Transverse colon (tissue), 4 donors: ENCODE measurements around the gene PDE4C. TPM values are rescaled to one million over a fixed set of nuclear protein-coding genes. Genes with fewer than 3 reads are reported as not detected.

Experiments used
- DNase-seq: peaks from one replicate; pipeline ENCODE4 v3.0.0-alpha.2; 2019
- H3K27ac ChIP-seq, 4 donors: fragments of 200-600 bp; sonication (generic); 2 replicates each; pipeline ENCODE4 v1.5.1; 2016 to 2018; ENCODE audit warnings: inconsistent platforms in 4 of 4
- H3K27me3 ChIP-seq: fragments of 200-600 bp; sonication (generic); 2 replicates; pipeline ENCODE4 v1.5.1; 2017; ENCODE audit warnings: inconsistent platforms
- H3K36me3 ChIP-seq, 4 donors: fragments of 200-600 bp; sonication (generic); 2 replicates each; pipeline ENCODE4 v1.5.1; 2017 to 2019; ENCODE audit warnings: inconsistent platforms in 4 of 4
- H3K4me1 ChIP-seq, 4 donors: fragments of 200-600 bp; sonication (generic); 2 replicates each; pipeline ENCODE4 v1.5.1; 2017 to 2020; ENCODE audit warnings: inconsistent platforms in 4 of 4
- H3K4me3 ChIP-seq, 4 donors: fragments of 200-600 bp; sonication (generic); 1 replicate in 1 of 4; 2 replicates in 3 of 4; pipeline versions ENCODE4 v1.5.1 to v1.6.1; 2017 to 2019; ENCODE audit warnings: inconsistent platforms in 4 of 4
- H3K9me3 ChIP-seq, 2 donors: fragments of 200-600 bp; sonication (generic); 2 replicates each; pipeline ENCODE4 v1.5.1; 2017 to 2019; ENCODE audit warnings: inconsistent platforms in 2 of 2
- CTCF ChIP-seq, 5 experiments: fragments of 200-600 bp in 3 of 5; fragments of 450-650 bp in 2 of 5; sonication (generic) in 3 of 5; IDR thresholded peaks; 1 replicate in 2 of 5; 2 replicates in 3 of 5; pipeline ENCODE4 v1.5.1; 2016 to 2017; ENCODE audit warnings: antibody characterized with exemption in 5 of 5, inconsistent platforms in 3 of 5, mild to moderate bottlenecking in 2 of 5, moderate library complexity in 1 of 5
- EP300 ChIP-seq: sonication (generic); formaldehyde crosslinking; IDR thresholded peaks from one replicate; pipeline ENCODE4 v1.6.1; 2017; ENCODE audit warnings: antibody characterized with exemption, low read depth
- POLR2A ChIP-seq: fragments of 450-650 bp; IDR thresholded peaks from one replicate; pipeline ENCODE4 v1.6.1; 2016; ENCODE audit warnings: antibody characterized with exemption, mild to moderate bottlenecking, moderate library complexity
- POLR2AphosphoS5 ChIP-seq, 3 donors: sonication (generic); formaldehyde crosslinking; IDR thresholded peaks; one replicate each; pipeline ENCODE4 v1.6.1; 2016; ENCODE audit warnings: antibody characterized with exemption in 3 of 3
- WGBS, 2 donors: methylation state at CpG; one replicate each; pipeline ENCODE4 v1.1.5; 2018; ENCODE audit warnings: low coverage in 1 of 2; 5-methylcytosine and 5-hydroxymethylcytosine counted together
- in situ Hi-C, 4 donors: fragments of 200-750 bp; cut with MboI; loops; one replicate each; pipeline versions ENCODE4 v1.15.0 to v1.15.1; 2017; ENCODE audit warnings: low sequenced_read_pairs in 3 of 4, low pct_ligation_motif_present in 1 of 4, low pct_unique_long_range_greater_than_20kb in 1 of 4
- intact Hi-C: fragments of 100-400 bp; cut with DNase I; formaldehyde crosslinking; loops from one replicate; pipeline ENCODE4 v1.15.1; 2023; ENCODE audit warnings: low total_unique reads
- total RNA-seq, 4 donors: library from RNA; depleted of rRNA; stranded (reverse); fragments of >200 nt; gene quantifications; one replicate each; pipeline ENCODE4 v1.1.0, GENCODE V29; 2016

Gene PDE4C
- total RNA-seq, 4 donors from 2014 or later = 3.0 to 18.3 (median 7.7) TPM

DNA sequence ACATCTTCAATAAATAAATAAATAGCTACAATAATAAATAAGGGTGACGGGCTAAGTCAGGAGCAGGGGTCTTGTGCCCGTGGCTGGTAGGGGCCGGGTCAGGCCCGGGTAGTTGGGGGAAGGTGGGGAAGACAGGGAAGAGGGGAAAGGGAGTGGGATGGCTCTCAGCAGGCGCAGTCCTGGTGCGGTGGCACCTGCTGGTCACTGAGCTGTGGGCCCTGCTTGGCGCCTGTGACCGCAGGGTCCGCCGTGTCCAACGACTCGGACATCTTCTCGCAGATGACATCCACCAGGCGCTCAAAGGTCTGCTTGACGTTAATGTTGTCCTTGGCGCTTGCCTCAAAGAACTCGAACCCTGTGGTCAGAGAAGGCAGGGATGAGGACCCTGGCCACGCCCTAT lies 28.9 kb downstream of the PDE4C start:
- in situ Hi-C loops (no loop called here), intact Hi-C loops (no loop called here)
- no peaks in the 10 kb centered on the region for H3K9me3 ChIP-seq
- H3K36me3 ChIP-seq = peaks cover 0 to 6% (median 0%) of the 10 kb centered on the region in 4 donors
- DNase-seq = no peak
- TF ChIP-seq POLR2A = no peak
- TF ChIP-seq POLR2AphosphoS5 (IDR thresholded peaks at IDR 0.05) = no peak
- TF ChIP-seq CTCF (IDR thresholded peaks at IDR 0.05) = no peak
- TF ChIP-seq EP300 = no peak
- H3K27me3 ChIP-seq = no peaks in the 10 kb centered on the region
- peaks cover 14 to 18% (median 17%) of the 10 kb centered on the region in 4 donors for H3K4me1 ChIP-seq
- no peak overlapping the region for H3K27ac ChIP-seq
- 90 to 94% methylated on average over 8 to 18 of the region's 18 CpGs for WGBS, 2 donors
- H3K4me3 ChIP-seq = no peak overlapping the region

DNA sequence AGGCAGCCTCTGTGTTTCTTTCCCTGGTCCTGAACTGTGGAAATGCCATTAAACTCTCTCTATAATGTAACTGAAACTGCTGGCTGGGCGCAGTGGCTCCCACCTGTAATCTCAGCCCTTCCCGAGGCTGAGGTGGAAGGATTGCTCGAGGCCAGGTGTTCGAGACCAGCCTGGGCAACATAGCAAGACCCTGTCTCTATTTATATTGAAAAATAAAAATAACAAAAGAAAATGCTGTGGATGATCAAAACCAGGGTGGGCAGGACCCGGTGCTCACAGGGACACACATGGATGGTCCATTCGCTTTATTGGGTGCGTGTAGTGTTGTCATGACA lies 29.8 kb downstream of the PDE4C start:
- 82 to 86% methylated on average over 4 to 7 of the region's 7 CpGs for WGBS, 2 donors
- Histone ChIP-seq H3K4me1 (peaks cover 14 to 23% (median 19%) of the 10 kb centered on the region in 4 donors), H3K9me3 (no peaks in the 10 kb centered on the region), H3K27ac (no peak overlapping the region), H3K4me3 (no peak overlapping the region), H3K36me3 (peaks cover 0 to 6% (median 0%) of the 10 kb centered on the region in 4 donors), H3K27me3 (no peaks in the 10 kb centered on the region)
- DNase-seq = no peak
- intact Hi-C loops = no loop called here
- TF ChIP-seq POLR2AphosphoS5 (IDR thresholded peaks at IDR 0.05) (no peak), EP300 (no peak), CTCF (IDR thresholded peaks at IDR 0.05) (no peak), POLR2A (no peak)
- in situ Hi-C loops = no loop called here

GRCh38 chr19:18194554-18195238 lies 31.5 kb downstream of the PDE4C start:
- Histone ChIP-seq H3K9me3 (no peaks in the 10 kb centered on the region), H3K4me3 (peak overlapping the region in 2 of 4 donors; percentile 1 to 88), H3K4me1 (peaks cover 14 to 24% (median 19%) of the 10 kb centered on the region in 4 donors), H3K27me3 (no peaks in the 10 kb centered on the region), H3K36me3 (peaks cover 0 to 6% (median 0%) of the 10 kb centered on the region in 4 donors), H3K27ac (peak overlapping the region; percentile 87 to 96 (median 92))
- intact Hi-C loops = no loop called here
- 56% methylated on average over 14 of the region's 27 CpGs; no CpG with 5 or more reads in 1 of the 2 donors for WGBS, 2 donors
- peak; percentile 49 for DNase-seq
- in situ Hi-C loops = no loop called here
- no peak for TF ChIP-seq EP300
- no peak for TF ChIP-seq CTCF (IDR thresholded peaks at IDR 0.05)
- peak in 1 of 3 donors; percentile 14 for TF ChIP-seq POLR2AphosphoS5 (IDR thresholded peaks at IDR 0.05)
- no peak for TF ChIP-seq POLR2A

DNA sequence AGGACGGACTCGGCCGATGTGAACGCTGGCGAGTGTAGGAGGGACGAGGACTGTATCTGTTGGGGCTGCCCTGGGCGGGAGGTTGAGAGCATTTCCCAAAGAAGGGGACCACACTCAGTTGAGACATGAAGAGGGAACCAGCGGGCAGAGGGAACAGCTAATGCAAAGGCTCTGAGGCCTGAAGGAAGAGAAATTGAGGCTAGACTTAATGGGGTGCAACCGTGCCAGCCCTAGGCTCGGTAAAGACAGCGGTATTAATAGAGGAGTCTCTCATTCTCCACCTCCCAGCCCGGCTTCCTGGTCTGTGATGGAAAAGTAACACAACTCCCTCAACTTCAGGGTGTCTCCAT lies 32.1 kb downstream of the PDE4C start:
- Histone ChIP-seq H3K4me1 (peaks cover 14 to 24% (median 19%) of the 10 kb centered on the region in 4 donors), H3K4me3 (peak overlapping the region in 3 of 4 donors; percentile 57 to 88 (median 79)), H3K36me3 (peaks cover 0 to 6% (median 0%) of the 10 kb centered on the region in 4 donors), H3K27ac (peak overlapping the region; percentile 87 to 96 (median 92)), H3K27me3 (no peaks in the 10 kb centered on the region), H3K9me3 (no peaks in the 10 kb centered on the region)
- DNase-seq = no peak
- 55 to 60% methylated on average over 5 to 12 of the region's 12 CpGs for WGBS, 2 donors
- intact Hi-C loops (no loop called here), in situ Hi-C loops (no loop called here)
- TF ChIP-seq POLR2A (no peak), POLR2AphosphoS5 (IDR thresholded peaks at IDR 0.05) (no peak), CTCF (IDR thresholded peaks at IDR 0.05) (no peak), EP300 (no peak)
